Activated CD4-positive, alpha-beta T cell treated with anti-CD3 and anti-CD28 coated beads, Interleukin-2, amount 10 ng/mL, durations not matched to agents 24 days and 14 days (primary cell): ENCODE data around the gene TRDN. TPM values are rescaled to one million over a fixed set of nuclear protein-coding genes. Genes with fewer than 3 reads are reported as not detected.
"Not testable (repeated sequence)": the region's sequence is repeated elsewhere in the genome, so short reads cannot be mapped to it uniquely, and the experiment has no call there.

Experiments used
- DNase-seq: peaks from one replicate; pipeline ENCODE4 v3.0.0; 2022
- H3K27ac Mint-ChIP-seq: one replicate; pipeline ENCODE4 v1.8.0; 2022; ENCODE audit warnings: mild to moderate bottlenecking, mixed read lengths
- H3K27me3 Mint-ChIP-seq: one replicate; pipeline ENCODE4 v1.8.0; 2022; ENCODE audit warnings: mixed read lengths
- H3K36me3 Mint-ChIP-seq: one replicate; pipeline ENCODE4 v1.8.0; 2022; ENCODE audit warnings: low read depth, mild to moderate bottlenecking, mixed read lengths
- H3K4me1 Mint-ChIP-seq: one replicate; pipeline ENCODE4 v1.8.0; 2021; ENCODE audit warnings: mixed read lengths
- H3K4me3 Mint-ChIP-seq: one replicate; pipeline ENCODE4 v1.8.0; 2022; ENCODE audit warnings: mild to moderate bottlenecking, moderate library complexity, mixed read lengths
- H3K9me3 Mint-ChIP-seq: one replicate; pipeline ENCODE4 v1.8.0; 2021; ENCODE audit warnings: mixed read lengths
- intact Hi-C: fragments of 100-400 bp; cut with micrococcal nuclease; formaldehyde crosslinking; loops from one replicate; pipeline ENCODE4 v1.15.1; 2023
- total RNA-seq: library from RNA; stranded (reverse); gene quantifications from 2 replicates; pipeline ENCODE4 v1.2.3, GENCODE V29; 2022

Gene TRDN
- total RNA-seq, 1 donor from 2014 or later, result not detected

- no peaks in the 10 kb centered on the region for H3K9me3 Mint-ChIP-seq
- no peak for DNase-seq
- no peaks in the 10 kb centered on the region for H3K27me3 Mint-ChIP-seq
- H3K27ac Mint-ChIP-seq, result no peak overlapping the region
- no peaks in the 10 kb centered on the region for H3K4me1 Mint-ChIP-seq
- no peak overlapping the region for H3K4me3 Mint-ChIP-seq
- intact Hi-C loops, result no loop called here
- H3K36me3 Mint-ChIP-seq, result no peaks in the 10 kb centered on the region
These were observed 292.9 kb downstream of the TRDN start for GRCh38 chr6:123343836-123344235.

DNA sequence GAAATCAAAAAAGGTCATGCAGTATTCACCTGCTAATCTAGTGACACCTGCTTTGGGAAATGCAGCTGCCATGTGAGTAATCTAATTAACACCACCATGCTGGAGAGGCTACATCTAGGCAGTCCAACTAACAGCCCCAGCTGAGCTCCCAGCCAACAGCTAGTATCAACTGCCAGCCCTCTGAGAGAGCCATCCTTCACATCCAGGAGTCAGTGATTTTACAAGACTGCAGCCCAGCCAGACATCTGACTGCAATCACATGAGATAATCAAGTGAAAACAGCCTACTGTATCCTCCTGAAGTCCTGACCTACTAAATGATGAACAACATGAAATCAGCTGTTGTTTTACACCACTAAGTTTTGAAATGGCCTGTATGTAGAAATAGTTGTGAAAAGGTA lies 298.4 kb downstream of the TRDN start:
- Mint-ChIP-seq H3K4me3 (no peak overlapping the region), H3K27ac (no peak overlapping the region), H3K9me3 (no peaks in the 10 kb centered on the region), H3K36me3 (no peaks in the 10 kb centered on the region), H3K27me3 (no peaks in the 10 kb centered on the region), H3K4me1 (no peaks in the 10 kb centered on the region)
- intact Hi-C loops, result no loop called here
- DNase-seq, result no peak

GRCh38 chr6:123333000-123333756 lies 303.6 kb downstream of the TRDN start:
- H3K4me3 Mint-ChIP-seq, result no peak overlapping the region
- no peaks in the 10 kb centered on the region for H3K4me1 Mint-ChIP-seq
- no peak overlapping the region for H3K27ac Mint-ChIP-seq
- H3K9me3 Mint-ChIP-seq, result no peaks in the 10 kb centered on the region
- no peak for DNase-seq
- intact Hi-C loops, result no loop called here
- H3K27me3 Mint-ChIP-seq, result no peaks in the 10 kb centered on the region
- H3K36me3 Mint-ChIP-seq, result no peaks in the 10 kb centered on the region

DNA sequence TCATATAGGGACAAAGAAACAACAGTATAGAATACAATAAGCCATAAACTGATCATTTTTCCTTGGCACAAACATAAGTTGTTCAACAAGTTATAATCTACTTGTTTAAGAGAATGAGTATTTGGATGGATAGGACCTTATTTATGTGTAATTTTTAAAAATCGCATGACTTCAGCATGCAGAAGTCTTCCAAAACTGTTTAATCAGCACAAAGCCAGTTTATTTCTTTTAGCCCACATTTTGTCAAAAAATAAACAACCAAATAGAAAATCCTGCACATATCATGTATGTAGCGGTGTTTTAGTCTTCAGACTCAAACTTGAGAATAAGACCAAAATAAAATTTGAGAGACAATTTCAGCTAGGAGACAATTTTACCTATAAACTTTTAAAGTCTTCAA lies 304.7 kb downstream of the TRDN start:
- no peaks in the 10 kb centered on the region for H3K27me3 Mint-ChIP-seq
- DNase-seq, result no peak
- H3K4me3 Mint-ChIP-seq, result no peak overlapping the region
- no peaks in the 10 kb centered on the region for H3K9me3 Mint-ChIP-seq
- no peaks in the 10 kb centered on the region for H3K4me1 Mint-ChIP-seq
- intact Hi-C loops, result no loop called here
- H3K27ac Mint-ChIP-seq, result no peak overlapping the region
- no peaks in the 10 kb centered on the region for H3K36me3 Mint-ChIP-seq

DNA sequence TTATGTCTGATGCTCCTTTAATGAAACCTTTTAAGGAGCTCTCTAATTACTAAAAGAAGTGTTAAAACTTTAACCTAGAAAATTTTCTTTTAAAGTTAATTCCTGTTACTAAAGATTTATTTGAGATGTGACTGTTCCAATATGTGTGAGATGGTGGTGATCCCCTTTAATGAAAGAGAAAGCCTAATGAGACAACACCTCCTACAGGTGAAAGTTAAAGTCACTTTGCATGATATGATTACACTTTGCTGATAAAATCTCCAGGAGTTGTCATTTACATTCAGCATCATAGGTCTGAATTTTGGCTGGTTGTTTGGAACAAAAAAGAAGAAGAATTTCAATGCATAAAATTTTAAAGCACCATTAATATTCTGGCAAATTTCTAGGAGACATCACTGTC lies 307.4 kb downstream of the TRDN start:
- Mint-ChIP-seq H3K4me3 (no peak overlapping the region), H3K9me3 (no peaks in the 10 kb centered on the region), H3K27ac (no peak overlapping the region), H3K36me3 (no peaks in the 10 kb centered on the region), H3K4me1 (no peaks in the 10 kb centered on the region), H3K27me3 (no peaks in the 10 kb centered on the region)
- DNase-seq, result no peak
- intact Hi-C loops, result no loop called here

DNA sequence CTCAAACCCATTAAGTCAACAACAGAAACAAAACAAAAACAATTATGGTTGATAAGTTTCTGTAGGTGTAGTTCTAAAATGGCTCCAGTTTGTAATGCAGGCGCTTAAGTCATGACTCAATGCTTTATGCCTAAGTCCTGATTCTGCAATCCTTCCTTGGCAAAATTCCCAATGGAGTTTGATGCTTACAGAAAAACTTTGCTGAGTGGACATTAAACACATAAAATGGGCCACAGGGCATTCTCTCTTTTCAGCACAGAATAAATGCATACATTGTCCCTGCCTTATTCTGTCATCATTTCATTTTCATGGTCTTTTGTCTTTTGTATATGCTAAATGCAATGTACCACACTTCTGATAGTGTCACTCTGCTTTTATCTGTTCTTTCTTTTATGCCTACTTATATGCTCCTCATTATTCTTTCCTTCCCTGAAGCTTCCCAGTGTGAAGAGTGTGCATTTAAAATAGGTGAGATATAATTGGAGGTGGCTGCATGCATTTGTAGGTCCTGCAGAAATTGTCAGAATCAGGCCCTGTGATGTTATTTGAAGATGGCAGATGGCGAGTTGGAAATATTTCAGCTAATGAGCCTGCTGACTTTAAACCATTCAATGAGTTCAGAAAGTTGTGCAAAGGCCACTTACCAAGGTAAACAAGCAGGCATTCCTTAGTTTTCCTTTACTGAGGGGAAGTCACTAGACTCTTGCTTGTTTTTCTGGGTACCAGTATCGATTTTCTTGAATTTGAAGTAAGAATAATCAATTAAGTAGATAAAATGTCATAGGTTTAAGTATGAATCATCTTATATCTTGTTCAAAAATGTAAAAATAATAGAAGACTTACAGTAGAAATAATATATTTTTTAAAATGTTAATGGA lies 313.1 kb downstream of the TRDN start:
- intact Hi-C loops, result no loop called here
- Mint-ChIP-seq H3K9me3 (no peaks in the 10 kb centered on the region), H3K4me3 (no peak overlapping the region), H3K27me3 (no peaks in the 10 kb centered on the region), H3K27ac (no peak overlapping the region), H3K4me1 (no peaks in the 10 kb centered on the region), H3K36me3 (no peaks in the 10 kb centered on the region)
- no peak for DNase-seq

GRCh38 chr6:123321020-123321419 lies 315.7 kb downstream of the TRDN start:
- H3K27ac Mint-ChIP-seq, result no peak overlapping the region
- no peaks in the 10 kb centered on the region for H3K36me3 Mint-ChIP-seq
- no peaks in the 10 kb centered on the region for H3K9me3 Mint-ChIP-seq
- no peak for DNase-seq
- intact Hi-C loops, result no loop called here
- H3K4me3 Mint-ChIP-seq, result no peak overlapping the region
- H3K27me3 Mint-ChIP-seq, result no peaks in the 10 kb centered on the region
- no peaks in the 10 kb centered on the region for H3K4me1 Mint-ChIP-seq

DNA sequence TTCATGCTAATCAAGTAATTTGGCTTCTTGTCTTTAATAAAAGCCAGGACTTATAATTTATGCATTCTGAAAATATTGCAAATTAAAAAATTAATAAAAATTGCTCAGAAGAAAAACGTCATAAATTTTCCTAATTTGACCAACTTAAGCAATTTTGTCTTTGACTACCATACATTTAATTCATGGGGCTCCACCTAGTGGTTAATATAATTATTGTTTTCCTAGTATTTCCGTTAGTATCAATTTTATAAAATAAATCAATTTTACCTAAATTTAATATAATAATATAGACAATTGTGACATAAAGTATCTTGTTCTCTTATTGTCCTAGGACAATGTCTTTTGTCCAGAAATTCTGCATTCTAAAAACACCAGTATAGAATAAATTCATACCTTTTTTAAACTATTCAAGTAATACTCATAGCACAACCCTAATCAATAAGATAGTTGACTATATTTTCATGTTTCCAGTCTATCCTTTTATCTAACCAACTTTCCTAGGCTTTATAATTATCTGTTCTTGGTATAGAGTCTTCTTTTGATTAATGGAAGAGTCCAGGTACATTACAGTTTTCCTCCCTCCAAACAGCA lies 319.9 kb downstream of the TRDN start:
- Mint-ChIP-seq H3K9me3 (no peaks in the 10 kb centered on the region), H3K4me3 (no peak overlapping the region), H3K36me3 (no peaks in the 10 kb centered on the region), H3K27me3 (no peaks in the 10 kb centered on the region), H3K4me1 (no peaks in the 10 kb centered on the region), H3K27ac (no peak overlapping the region)
- DNase-seq, result no peak
- intact Hi-C loops, result loop anchor here (2.0 kb wide), 2 partner anchors 448 to 586 kb away; no protein-coding TSS in a partner anchor

DNA sequence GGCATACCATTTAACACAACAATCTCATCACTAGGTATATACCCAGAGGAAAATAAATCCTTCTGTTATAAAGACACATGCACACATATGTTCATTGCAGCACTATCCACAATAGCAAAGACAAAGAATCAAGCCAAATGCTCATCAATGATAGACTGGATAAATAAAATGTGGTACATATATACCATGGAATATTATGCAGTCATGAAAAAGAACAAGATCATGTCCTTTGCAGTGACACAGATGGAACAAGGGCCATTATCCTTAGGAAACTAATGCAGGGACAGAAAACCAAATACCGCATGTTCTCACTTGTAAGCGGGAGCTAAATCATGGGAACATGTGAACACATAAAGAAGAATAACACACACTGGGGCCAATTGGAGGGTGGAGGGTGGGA lies 322.3 kb downstream of the TRDN start:
- H3K4me3 Mint-ChIP-seq, intact Hi-C loops, DNase-seq, H3K36me3 Mint-ChIP-seq, H3K27ac Mint-ChIP-seq, H3K27me3 Mint-ChIP-seq, H3K9me3 Mint-ChIP-seq, H3K4me1 Mint-ChIP-seq: not testable (repeated sequence)

GRCh38 chr6:123309130-123309529 lies 327.6 kb downstream of the TRDN start:
- intact Hi-C loops, result no loop called here
- no peaks in the 10 kb centered on the region for H3K36me3 Mint-ChIP-seq
- no peaks in the 10 kb centered on the region for H3K27me3 Mint-ChIP-seq
- no peaks in the 10 kb centered on the region for H3K9me3 Mint-ChIP-seq
- no peak overlapping the region for H3K27ac Mint-ChIP-seq
- no peaks in the 10 kb centered on the region for H3K4me1 Mint-ChIP-seq
- H3K4me3 Mint-ChIP-seq, result no peak overlapping the region
- DNase-seq, result no peak

DNA sequence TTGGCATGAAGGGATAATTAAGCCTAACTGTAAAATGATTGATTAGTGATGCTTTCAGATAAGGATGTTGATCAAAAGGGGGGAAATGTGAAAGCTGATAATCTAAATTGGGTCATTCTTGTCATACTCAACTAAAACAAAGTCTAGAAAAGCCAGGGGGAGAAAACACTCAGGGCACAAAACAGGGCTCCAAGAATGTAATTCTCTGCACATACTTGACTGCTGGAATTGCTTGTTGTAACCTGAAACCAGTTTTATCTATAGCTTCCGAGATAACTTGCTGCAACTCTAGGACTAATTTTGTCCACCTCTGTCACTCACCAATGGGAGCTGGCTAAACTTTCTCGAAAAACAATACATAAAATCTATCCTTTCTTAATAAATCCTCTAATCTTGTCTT lies 330.4 kb downstream of the TRDN start:
- no peak overlapping the region for H3K4me3 Mint-ChIP-seq
- no peak for DNase-seq
- H3K27me3 Mint-ChIP-seq, result no peaks in the 10 kb centered on the region
- H3K4me1 Mint-ChIP-seq, result no peaks in the 10 kb centered on the region
- H3K36me3 Mint-ChIP-seq, result no peaks in the 10 kb centered on the region
- no peak overlapping the region for H3K27ac Mint-ChIP-seq
- intact Hi-C loops, result no loop called here
- H3K9me3 Mint-ChIP-seq, result no peaks in the 10 kb centered on the region

- Mint-ChIP-seq H3K27me3 (no peaks in the 10 kb centered on the region), H3K4me1 (no peaks in the 10 kb centered on the region), H3K9me3 (no peaks in the 10 kb centered on the region), H3K27ac (no peak overlapping the region), H3K4me3 (no peak overlapping the region), H3K36me3 (no peaks in the 10 kb centered on the region)
- intact Hi-C loops, result no loop called here
- no peak for DNase-seq
These were observed 341.1 kb downstream of the TRDN start for GRCh38 chr6:123295672-123296071.

DNA sequence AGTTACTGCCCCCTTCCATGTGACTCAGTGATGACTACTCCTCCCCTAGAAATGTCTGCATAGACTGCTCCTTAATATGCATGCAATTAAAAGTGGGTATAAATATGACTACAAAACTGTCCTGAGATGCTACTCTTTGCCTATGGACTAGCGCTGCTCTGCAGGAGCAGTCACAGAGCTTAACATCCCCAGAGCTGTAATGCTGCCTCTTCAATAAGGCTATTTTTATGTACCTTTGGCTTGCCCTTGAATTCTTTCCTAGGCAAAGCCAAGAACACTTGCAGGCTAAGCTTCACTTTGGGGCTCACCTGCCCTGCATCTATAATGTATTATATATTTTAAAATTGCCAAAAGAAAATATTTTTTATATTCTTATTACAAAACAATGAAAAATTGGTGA lies 341.6 kb downstream of the TRDN start:
- no peaks in the 10 kb centered on the region for H3K9me3 Mint-ChIP-seq
- H3K4me1 Mint-ChIP-seq, result no peaks in the 10 kb centered on the region
- no peak overlapping the region for H3K4me3 Mint-ChIP-seq
- no peak overlapping the region for H3K27ac Mint-ChIP-seq
- H3K27me3 Mint-ChIP-seq, result no peaks in the 10 kb centered on the region
- H3K36me3 Mint-ChIP-seq, result no peaks in the 10 kb centered on the region
- intact Hi-C loops, result no loop called here
- no peak for DNase-seq

GRCh38 chr6:123288649-123289048 lies 348.1 kb downstream of the TRDN start:
- Mint-ChIP-seq H3K27ac (no peak overlapping the region), H3K4me3 (no peak overlapping the region), H3K9me3 (no peaks in the 10 kb centered on the region), H3K4me1 (no peaks in the 10 kb centered on the region), H3K27me3 (no peaks in the 10 kb centered on the region), H3K36me3 (no peaks in the 10 kb centered on the region)
- intact Hi-C loops, result no loop called here
- no peak for DNase-seq
